ENCODE measurements around the gene FGF21.
"Not testable (repeated sequence)": the region's sequence is repeated elsewhere in the genome, so short reads cannot be mapped to it uniquely, and the experiment has no call there.

The FGF21 gene

GRCh38 chr19:48752496-48753365 is 2.6 kb upstream of the FGF21 start, which contains the start of gene FUT1:
FUT1 (minus strand) TSS chr19:48752641; CDS start chr19:48751281, 1,360 bp downstream.
- no peak for DNase-seq

DNA sequence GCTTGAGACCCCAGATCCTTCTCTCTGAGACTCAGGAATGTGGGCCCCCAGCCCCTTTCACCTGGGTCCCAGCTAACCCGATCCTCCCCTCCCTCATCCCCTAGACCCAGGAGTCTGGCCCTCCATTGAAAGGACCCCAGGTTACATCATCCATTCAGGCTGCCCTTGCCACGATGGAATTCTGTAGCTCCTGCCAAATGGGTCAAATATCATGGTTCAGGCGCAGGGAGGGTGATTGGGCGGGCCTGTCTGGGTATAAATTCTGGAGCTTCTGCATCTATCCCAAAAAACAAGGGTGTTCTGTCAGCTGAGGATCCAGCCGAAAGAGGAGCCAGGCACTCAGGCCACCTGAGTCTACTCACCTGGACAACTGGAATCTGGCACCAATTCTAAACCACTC is 463 bp downstream of the FGF21 start:
- no peak for DNase-seq

GRCh38 chr19:48756212-48756611 is 888 bp downstream of the FGF21 start:
- DNase-seq: no peak

DNA sequence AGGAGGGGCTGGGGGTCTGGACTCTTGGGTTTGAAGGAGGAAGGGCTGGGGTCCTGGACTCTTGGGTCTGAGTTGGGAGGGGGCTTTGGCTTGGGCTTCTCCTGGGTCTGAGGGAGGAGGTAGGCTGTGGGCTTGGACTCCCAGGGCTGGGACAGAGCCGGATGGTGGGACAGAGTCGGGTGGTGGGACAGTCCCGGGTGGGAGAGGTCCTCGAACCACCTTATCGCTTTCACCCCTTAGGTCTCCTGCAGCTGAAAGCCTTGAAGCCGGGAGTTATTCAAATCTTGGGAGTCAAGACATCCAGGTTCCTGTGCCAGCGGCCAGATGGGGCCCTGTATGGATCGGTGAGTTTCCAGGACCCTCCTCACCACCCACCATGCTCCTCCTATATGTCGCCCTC is 1.4 kb downstream of the FGF21 start:
- no peak for DNase-seq

DNA sequence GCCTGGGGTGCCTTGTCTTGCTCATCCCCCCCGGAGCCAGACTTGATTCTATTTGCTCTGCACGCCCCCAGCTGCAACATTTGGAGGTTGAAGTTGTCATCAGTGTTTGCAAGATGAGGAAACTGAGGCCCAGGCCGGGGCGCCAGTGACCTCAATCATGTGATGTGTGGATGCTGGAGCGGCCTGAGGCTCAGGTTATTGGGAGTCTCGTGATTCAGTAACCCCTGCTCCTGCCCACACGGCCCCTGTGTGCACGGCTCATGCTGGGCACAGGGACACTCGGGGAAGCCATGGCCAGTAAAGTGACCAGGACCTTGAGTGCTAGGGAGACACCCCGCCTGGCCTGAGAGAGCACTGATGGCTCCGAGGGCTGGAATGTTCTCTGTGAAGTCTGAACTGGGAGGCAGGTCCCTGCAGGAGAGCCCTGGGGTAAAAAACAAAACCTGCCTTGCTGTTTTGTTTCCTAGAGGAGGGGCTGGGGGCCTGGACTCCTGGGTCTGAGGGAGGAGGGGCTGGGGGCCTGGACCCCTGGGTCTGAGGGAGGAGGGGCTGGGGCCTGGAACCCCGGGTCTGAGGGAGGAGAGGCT is 1.9 kb downstream of the FGF21 start:
- DNase-seq: no peak

- no peak for DNase-seq
Measured at GRCh38 chr19:48757741-48758144, 2.4 kb downstream of the FGF21 start.

DNA sequence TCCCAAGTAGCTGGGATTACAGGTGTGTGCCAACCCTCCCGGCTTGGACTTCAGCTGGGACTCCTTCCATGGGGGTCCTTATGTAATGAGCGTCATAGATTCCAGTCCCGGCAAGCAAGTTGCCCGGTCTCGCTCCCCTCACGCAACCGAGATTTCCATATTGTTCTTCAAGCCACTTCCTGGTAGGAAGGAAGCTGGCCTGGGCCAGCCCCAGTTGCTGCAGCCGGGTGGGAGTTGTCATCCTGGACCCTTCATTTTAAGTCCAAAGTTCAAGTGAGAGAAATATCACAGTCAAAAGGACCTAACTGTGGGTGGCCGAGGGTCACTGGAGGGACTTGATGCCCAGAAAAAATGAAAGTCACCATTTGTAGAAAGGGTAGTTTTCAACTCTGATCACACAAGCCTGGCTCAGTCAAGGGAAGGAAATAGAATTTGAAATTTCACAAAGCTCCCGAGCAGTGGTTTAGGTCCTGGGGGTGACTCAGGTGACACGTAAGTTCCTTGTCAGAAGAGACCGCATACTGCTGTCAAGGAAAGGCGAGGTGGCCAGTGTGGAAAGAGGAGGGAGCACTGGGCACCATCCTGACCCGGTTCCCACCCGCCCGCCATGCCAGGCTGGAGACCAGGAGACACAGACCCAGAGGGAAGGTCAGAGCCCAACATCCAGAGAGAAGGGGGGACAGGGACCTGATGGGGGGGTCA is 5.3 kb downstream of the FGF21 start:
- no peak for DNase-seq

DNA sequence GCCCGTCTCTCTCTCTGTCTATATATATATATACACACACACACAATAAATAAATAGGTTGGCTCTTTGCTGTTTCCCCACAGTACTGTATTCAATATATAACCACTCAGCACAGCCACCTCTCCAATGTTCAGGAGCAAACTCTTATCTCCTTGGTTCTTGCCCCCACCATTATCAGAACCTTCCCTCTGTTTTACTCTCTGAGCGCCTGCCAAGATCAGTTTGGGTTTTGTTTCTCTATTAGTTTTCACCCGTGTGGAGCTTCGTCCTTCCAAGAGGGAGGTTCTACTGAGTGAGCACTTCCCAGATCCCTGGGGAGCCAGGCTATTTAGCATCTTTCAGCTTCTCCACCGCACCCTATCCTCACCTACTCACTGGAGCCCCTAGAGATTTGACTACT is 10.5 kb downstream of the FGF21 start:
- DNase-seq: not testable (repeated sequence)

GRCh38 chr19:48768171-48768753 is 12.9 kb downstream of the FGF21 start:
- DNase-seq: not testable (repeated sequence)

- DNase-seq: no peak
Measured at GRCh38 chr19:48768994-48769713, 13.8 kb downstream of the FGF21 start.

GRCh38 chr19:48770266-48770665 is 14.9 kb downstream of the FGF21 start:
- no peak for DNase-seq

DNA sequence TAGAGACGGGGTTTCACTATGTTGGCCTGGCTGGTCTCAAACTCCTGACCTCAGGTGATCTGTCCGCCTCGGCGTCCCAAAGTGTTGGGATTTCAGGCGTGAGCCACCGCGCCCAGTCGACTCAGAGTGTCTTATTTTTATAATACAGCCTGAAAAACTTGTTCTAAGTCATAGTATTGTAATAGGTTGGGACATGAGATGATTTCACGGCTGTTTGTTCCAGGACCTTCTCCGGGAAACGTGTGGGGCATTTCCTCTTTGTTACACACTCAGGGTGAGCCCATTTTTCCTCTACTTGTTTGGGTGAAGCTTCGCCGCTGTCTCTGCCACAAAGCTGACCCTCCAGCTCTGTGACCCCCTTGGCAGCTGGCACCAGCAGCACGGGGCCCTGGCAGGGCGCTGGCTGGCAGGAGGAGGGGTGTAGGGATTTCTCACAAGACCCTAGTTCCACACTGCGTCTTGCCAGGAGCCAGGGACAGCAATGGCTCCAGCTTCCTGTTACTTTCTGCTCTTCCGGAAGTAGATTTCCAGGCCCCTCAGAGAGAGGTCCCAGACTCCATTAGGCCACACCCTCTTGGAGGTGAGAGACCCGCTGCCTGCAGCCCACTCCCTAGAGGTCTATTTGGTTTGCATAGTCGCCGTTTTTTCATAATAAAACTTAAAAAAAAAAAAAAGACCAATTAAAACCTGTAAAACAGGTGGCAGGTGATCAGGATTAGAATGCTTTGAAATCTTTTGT is 15.6 kb downstream of the FGF21 start:
- no peak for DNase-seq

DNA sequence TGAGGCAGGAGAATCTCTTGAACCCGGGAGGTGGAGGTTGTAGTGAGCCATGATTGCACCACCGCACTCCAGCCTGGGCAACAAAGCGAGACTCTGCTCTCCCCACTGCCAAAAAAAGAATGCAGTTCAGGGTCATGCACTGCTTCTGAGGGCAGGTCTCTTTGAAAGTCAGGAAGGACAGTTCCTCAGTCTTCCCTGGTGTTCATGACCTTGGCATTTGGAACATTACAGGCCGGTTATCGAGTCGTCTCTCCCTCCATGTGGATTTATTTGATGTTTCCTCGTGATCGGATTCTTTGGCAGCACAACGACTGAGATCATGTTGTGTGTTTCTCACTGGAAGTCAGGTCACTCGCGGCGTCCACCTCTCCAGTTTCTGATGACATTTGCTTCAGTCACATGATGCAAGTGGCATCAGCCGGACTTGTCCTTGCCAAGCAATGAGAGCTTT is 17.2 kb downstream of the FGF21 start:
- no peak for DNase-seq

GRCh38 chr19:48777139-48777538 is 21.8 kb downstream of the FGF21 start:
- DNase-seq: no peak

DNA sequence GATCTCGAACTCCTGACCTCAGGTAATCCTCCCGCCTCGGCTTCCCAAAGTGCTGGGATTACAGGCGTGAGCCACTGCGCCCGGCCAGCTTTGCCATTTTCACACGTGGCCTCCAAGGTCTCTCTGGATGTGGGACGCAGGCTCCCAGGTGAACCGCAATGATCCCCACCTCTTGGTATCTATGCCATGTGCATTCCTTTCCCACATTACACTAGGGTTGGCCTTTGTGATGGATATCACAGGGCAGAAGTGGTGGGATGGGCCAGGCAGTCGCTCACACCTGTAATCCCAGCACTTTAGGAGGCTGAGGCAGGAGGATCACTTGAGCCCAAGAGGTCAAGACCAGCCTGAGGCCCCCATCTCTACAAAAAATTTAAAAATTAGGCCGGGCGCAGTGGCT is 22.4 kb downstream of the FGF21 start:
- no peak for DNase-seq

GRCh38 chr19:48779636-48780035 is 24.3 kb downstream of the FGF21 start:
- DNase-seq: no peak

GRCh38 chr19:48780631-48781391 is 25.5 kb downstream of the FGF21 start:
- peak; percentile 18 for DNase-seq

DNA sequence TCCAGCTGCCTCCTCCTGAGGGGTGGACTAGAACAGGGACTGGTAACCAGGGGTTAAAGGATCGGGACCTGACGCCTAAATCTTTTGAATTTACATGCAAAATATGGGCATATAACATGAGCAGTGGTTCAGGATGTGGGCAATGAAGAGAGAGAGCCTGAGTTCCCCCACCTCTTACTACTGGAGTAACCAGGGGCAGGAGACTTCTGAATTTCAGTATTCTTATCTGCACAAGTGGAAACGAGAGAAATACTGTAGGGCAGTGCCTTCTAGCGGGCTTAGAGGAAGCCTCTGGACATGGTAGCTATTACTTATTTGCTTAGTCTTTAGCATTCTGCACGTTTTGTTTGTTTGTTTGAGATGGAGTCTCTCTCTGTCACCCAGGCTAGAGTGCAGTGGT is 29.2 kb downstream of the FGF21 start:
- no peak for DNase-seq

DNA sequence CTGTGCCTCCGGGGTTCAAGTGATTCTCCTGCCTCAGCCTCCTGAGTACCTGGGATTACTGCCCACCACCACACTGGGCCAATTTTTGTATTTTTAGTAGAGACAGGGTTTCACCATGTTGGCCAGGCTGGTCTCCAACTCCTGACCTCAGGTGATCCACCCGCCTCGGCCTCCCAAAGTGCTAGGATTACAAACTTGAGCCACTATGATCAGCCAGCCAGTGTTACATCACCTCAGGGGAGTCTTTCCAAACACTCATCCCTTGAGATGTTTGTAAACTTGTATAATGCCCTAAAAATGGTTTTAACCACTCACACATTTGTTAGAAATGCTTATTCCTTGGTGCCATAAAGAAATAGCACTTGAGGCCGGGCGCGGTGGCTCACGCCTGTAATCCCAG is 31.1 kb downstream of the FGF21 start:
- DNase-seq: not testable (repeated sequence)

DNA sequence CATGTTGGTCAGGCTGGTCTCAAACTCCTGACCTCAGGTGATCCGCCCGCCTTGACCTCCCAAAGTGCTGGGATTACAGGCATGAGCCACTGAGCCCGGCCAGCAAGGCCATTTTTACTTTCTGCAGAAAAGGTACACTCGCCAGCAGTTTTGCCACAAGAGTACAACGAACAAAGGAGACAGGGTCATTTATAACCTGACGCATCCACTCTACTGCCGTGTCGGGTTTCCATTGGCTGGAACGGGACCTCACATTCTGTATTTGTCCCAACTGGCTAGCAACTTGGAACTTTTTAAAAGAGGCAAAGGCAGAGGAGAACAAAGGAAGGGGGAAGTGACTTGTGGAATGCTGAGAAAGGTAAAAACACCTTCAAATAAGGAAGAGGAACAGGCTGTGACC is 32.0 kb downstream of the FGF21 start:
- DNase-seq: not testable (repeated sequence)

DNA sequence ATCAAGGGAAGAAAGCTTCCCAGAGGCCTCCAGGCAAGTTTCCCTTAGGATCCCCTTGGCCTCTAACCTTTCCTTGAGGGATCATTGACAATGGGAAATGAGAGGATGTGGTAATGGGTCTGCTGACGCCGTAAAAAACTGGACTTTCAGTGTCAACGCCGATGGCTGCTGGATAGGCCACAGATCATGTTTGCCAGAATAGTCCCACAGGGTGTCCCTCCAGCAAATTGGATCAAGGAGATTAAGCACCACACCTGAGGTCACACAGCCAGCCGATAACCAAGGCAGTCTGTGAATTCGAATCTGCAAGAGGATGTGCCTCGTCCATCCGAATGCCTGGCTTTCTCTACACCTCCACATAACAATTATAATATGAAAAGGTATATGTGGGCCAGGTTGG is 37.9 kb downstream of the FGF21 start:
- no peak for DNase-seq
